Measurements from ENCODE around the gene ZNF77. TPM values are rescaled to one million over a fixed set of nuclear protein-coding genes. Genes with fewer than 3 reads are reported as not detected.
"Not testable (repeated sequence)": the region's sequence is repeated elsewhere in the genome, so short reads cannot be mapped to it uniquely, and the experiment has no call there.

ZNF77 gene
- polyA plus RNA-seq, 1 donor from 2014 or later, result 13.0 TPM

- H3K36me3 ChIP-seq (ENCODE audit: insufficient read depth, low read length), result no peaks in the 10 kb centered on the region
- H4K20me1 ChIP-seq (ENCODE audit: insufficient read depth), result no peaks in the 10 kb centered on the region
- H3K4me3 ChIP-seq (ENCODE audit: low read length), result no peak overlapping the region
- peaks cover 15% of the 10 kb centered on the region for H3K27me3 ChIP-seq (ENCODE audit: insufficient read depth, low read depth, low read length)
- H3K9ac ChIP-seq (ENCODE audit: low read length), result no peak overlapping the region
- H3K79me2 ChIP-seq (replicated peaks; ENCODE audit: insufficient read depth, low read length), result no peaks in the 10 kb centered on the region
- H3K9me2 ChIP-seq (ENCODE audit: insufficient read depth, low read length), result no peaks in the 10 kb centered on the region
- no peaks in the 10 kb centered on the region for H3K9me3 ChIP-seq (ENCODE audit: low read length)
- no peak overlapping the region for H3K27ac ChIP-seq (ENCODE audit: low read length)
- TF ChIP-seq CTCF (IDR thresholded peaks at IDR 0.05; ENCODE audit: poor library complexity, severe bottlenecking) (no peak), POLR2AphosphoS5 (IDR thresholded peaks at IDR 0.05) (no peak), REST (IDR thresholded peaks at IDR 0.05; ENCODE audit: borderline replicate concordance) (no peak), TAF1 (IDR thresholded peaks at IDR 0.05; ENCODE audit: low read depth) (no peak), RAD21 (conservative IDR thresholded peaks at IDR 0.05) (no peak), EZH2 (IDR thresholded peaks at IDR 0.05; ENCODE audit: borderline replicate concordance, insufficient read depth, low read length, poor library complexity, severe bottlenecking) (no peak), EP300 (conservative IDR thresholded peaks at IDR 0.05; ENCODE audit: poor library complexity, severe bottlenecking) (no peak), MXI1 (conservative IDR thresholded peaks at IDR 0.05; ENCODE audit: poor library complexity, severe bottlenecking) (no peak), SMC3 (conservative IDR thresholded peaks at IDR 0.05; ENCODE audit: poor library complexity) (no peak)
- H2AFZ ChIP-seq (ENCODE audit: low read depth, low read length), result no peak overlapping the region
- H3K4me2 ChIP-seq (ENCODE audit: low read length), result no peak overlapping the region
- H3F3A ChIP-seq (ENCODE audit: insufficient read depth, low read length, poor library complexity, severe bottlenecking), result no peaks in the 10 kb centered on the region
These were observed 48.2 kb upstream of the ZNF77 start for GRCh38 chr19:2992958-2993357.

- H3K9ac ChIP-seq (ENCODE audit: low read length); H3K79me2 ChIP-seq (replicated peaks; ENCODE audit: insufficient read depth, low read length); H3K4me3 ChIP-seq (ENCODE audit: low read length); H2AFZ ChIP-seq (ENCODE audit: low read depth, low read length); H4K20me1 ChIP-seq (ENCODE audit: insufficient read depth); H3K27ac ChIP-seq (ENCODE audit: low read length); H3K4me2 ChIP-seq (ENCODE audit: low read length); H3F3A ChIP-seq (ENCODE audit: insufficient read depth, low read length, poor library complexity, severe bottlenecking); H3K9me2 ChIP-seq (ENCODE audit: insufficient read depth, low read length); H3K9me3 ChIP-seq (ENCODE audit: low read length); H3K36me3 ChIP-seq (ENCODE audit: insufficient read depth, low read length): not testable (repeated sequence)
- peaks cover 18% of the 10 kb centered on the region for H3K27me3 ChIP-seq (ENCODE audit: insufficient read depth, low read depth, low read length)
These were observed 47.6 kb upstream of the ZNF77 start for GRCh38 chr19:2992333-2992732.
